Stomach (tissue), 4 donors: Measurements from ENCODE around the gene TMC4.

ENCODE experiments used
- EP300 ChIP-seq: sonication (generic); formaldehyde crosslinking; IDR thresholded peaks from one replicate; pipeline ENCODE4 v1.6.1; 2017; ENCODE audit warnings: antibody characterized with exemption
- POLR2A ChIP-seq, 4 donors: fragments of 450-650 bp; IDR thresholded peaks; one replicate each; pipeline ENCODE4 v1.6.1; 2016; ENCODE audit warnings: antibody characterized with exemption in 4 of 4, control low read depth in 2 of 4, mild to moderate bottlenecking in 1 of 4, moderate library complexity in 1 of 4
- TF ChIP-seq, protein P1 (sequence below), 7 experiments: fragments of 450-650 bp in 4 of 7; fragments of 200-600 bp in 3 of 7; sonication (generic) in 3 of 7; IDR thresholded peaks; one replicate each; pipeline ENCODE4 v1.5.1; 2016 to 2019; ENCODE audit warnings: antibody characterized with exemption in 7 of 7, control low read depth in 2 of 7, mild to moderate bottlenecking in 1 of 7

DNA sequence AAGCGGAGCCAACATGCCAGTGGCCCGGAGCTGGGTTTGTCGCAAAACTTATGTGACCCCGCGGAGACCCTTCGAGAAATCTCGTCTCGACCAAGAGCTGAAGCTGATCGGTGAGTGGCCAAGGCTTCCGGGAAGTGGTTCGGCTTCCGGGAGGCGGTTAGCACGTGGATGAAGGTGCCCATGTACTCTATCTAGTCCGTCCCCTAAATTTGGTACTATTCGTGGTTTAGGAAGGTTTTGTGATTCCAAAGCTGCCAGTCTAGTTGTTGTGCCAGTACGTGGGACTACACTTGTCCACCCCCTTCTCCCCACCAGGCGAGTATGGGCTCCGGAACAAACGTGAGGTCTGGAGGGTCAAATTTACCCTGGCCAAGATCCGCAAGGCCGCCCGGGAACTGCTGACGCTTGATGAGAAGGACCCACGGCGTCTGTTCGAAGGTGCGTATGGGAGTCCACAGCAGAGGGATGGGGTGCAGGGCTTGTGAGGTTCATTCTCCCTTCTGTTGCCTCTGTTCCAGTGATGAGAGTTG is 28.3 kb upstream of the TMC4 start:
- TF ChIP-seq, protein P1, sequence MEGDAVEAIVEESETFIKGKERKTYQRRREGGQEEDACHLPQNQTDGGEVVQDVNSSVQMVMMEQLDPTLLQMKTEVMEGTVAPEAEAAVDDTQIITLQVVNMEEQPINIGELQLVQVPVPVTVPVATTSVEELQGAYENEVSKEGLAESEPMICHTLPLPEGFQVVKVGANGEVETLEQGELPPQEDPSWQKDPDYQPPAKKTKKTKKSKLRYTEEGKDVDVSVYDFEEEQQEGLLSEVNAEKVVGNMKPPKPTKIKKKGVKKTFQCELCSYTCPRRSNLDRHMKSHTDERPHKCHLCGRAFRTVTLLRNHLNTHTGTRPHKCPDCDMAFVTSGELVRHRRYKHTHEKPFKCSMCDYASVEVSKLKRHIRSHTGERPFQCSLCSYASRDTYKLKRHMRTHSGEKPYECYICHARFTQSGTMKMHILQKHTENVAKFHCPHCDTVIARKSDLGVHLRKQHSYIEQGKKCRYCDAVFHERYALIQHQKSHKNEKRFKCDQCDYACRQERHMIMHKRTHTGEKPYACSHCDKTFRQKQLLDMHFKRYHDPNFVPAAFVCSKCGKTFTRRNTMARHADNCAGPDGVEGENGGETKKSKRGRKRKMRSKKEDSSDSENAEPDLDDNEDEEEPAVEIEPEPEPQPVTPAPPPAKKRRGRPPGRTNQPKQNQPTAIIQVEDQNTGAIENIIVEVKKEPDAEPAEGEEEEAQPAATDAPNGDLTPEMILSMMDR (IDR thresholded peaks at IDR 0.05): no peak
- no peak for TF ChIP-seq POLR2A (IDR thresholded peaks at IDR 0.05)
- no peak for TF ChIP-seq EP300
